ENCODE data around the gene CACNA1G.

DNA sequence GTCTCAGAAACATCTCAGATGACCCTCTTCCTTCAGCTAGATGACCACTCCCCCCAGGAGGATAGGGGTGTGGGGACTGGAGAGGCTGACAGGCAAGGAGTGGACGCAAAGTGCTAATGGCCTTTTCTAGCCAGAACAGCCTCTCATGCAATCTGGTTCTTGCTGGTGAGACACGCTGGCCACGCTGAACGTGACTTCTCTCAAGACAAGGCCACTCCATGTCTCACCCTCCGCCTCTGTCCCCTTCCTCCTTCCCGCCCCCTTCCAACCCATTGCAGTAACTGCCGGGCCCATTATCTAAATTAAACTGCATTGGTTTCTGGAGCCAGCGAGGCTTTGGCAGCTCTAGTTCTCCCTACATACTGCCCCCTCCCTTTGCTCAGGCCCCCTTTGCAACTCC is 9.5 kb downstream of the CACNA1G start:
- TF ChIP-seq, protein P1, sequence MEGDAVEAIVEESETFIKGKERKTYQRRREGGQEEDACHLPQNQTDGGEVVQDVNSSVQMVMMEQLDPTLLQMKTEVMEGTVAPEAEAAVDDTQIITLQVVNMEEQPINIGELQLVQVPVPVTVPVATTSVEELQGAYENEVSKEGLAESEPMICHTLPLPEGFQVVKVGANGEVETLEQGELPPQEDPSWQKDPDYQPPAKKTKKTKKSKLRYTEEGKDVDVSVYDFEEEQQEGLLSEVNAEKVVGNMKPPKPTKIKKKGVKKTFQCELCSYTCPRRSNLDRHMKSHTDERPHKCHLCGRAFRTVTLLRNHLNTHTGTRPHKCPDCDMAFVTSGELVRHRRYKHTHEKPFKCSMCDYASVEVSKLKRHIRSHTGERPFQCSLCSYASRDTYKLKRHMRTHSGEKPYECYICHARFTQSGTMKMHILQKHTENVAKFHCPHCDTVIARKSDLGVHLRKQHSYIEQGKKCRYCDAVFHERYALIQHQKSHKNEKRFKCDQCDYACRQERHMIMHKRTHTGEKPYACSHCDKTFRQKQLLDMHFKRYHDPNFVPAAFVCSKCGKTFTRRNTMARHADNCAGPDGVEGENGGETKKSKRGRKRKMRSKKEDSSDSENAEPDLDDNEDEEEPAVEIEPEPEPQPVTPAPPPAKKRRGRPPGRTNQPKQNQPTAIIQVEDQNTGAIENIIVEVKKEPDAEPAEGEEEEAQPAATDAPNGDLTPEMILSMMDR (conservative IDR thresholded peaks at IDR 0.05; ENCODE audit: low read length) = no peak
- no peak for TF ChIP-seq EZH2phosphoT487 (IDR thresholded peaks at IDR 0.05; ENCODE audit: borderline replicate concordance)

Data from Loucy (cell line).